GM21390 (cell line): ENCODE results near the gene MAN1C1.
"Not testable (repeated sequence)": the region's sequence is repeated elsewhere in the genome, so short reads cannot be mapped to it uniquely, and the experiment has no call there.

Experiments
- ATAC-seq: cut with Tn5 transposase; IDR thresholded peaks from one replicate; pipeline ENCODE4 v1.9.1; 2021; ENCODE audit not compliant: unreplicated experiment

MAN1C1 gene

GRCh38 chr1:25734991-25735390, 118.4 kb downstream of the MAN1C1 start:
- not testable (repeated sequence) for ATAC-seq

- ATAC-seq: no peak
These were observed 119.5 kb downstream of the MAN1C1 start for GRCh38 chr1:25735956-25736529.

GRCh38 chr1:25737130-25737529, 120.5 kb downstream of the MAN1C1 start:
- ATAC-seq: no peak

- ATAC-seq: no peak
These were observed 121.9 kb downstream of the MAN1C1 start for GRCh38 chr1:25738499-25738898.

- ATAC-seq: no peak
These were observed 122.8 kb downstream of the MAN1C1 start for GRCh38 chr1:25739341-25739740.

- ATAC-seq: no peak
These were observed 123.5 kb downstream of the MAN1C1 start for GRCh38 chr1:25740071-25740470.

- no peak for ATAC-seq
These were observed 125.7 kb downstream of the MAN1C1 start for GRCh38 chr1:25742316-25742715.

GRCh38 chr1:25743164-25744139, 126.9 kb downstream of the MAN1C1 start:
- no peak for ATAC-seq

GRCh38 chr1:25744140-25744581, 127.6 kb downstream of the MAN1C1 start:
- ATAC-seq: no peak

- ATAC-seq: no peak
These were observed 128.2 kb downstream of the MAN1C1 start for GRCh38 chr1:25744636-25745425.

GRCh38 chr1:25746299-25747045, 129.9 kb downstream of the MAN1C1 start:
- ATAC-seq: no peak

- no peak for ATAC-seq
These were observed 130.6 kb downstream of the MAN1C1 start for GRCh38 chr1:25747046-25747719.

GRCh38 chr1:25748531-25749205, 132.1 kb downstream of the MAN1C1 start:
- ATAC-seq: no peak

GRCh38 chr1:25750923-25751605, 134.5 kb downstream of the MAN1C1 start:
- no peak for ATAC-seq

GRCh38 chr1:25754470-25755181, 138.0 kb downstream of the MAN1C1 start:
- no peak for ATAC-seq

GRCh38 chr1:25755475-25756125, 139.0 kb downstream of the MAN1C1 start:
- ATAC-seq: no peak

GRCh38 chr1:25756215-25756614, 139.6 kb downstream of the MAN1C1 start:
- ATAC-seq: no peak
